NCI-H2227 treated with DMSO at 0.1 percent for 48 hours (cell line): ENCODE results near the gene MLH1.

Source experiments
- DNase-seq: peaks from one replicate; lab custom pipeline; 2025; lab: John Stamatoyannopoulos, UW

Gene MLH1

GRCh38 chr3:37094636-37095035 lies 101.3 kb downstream of the MLH1 start:
- DNase-seq = no peak

- no peak for DNase-seq
These were observed 103.0 kb downstream of the MLH1 start for GRCh38 chr3:37096288-37096687.

DNA sequence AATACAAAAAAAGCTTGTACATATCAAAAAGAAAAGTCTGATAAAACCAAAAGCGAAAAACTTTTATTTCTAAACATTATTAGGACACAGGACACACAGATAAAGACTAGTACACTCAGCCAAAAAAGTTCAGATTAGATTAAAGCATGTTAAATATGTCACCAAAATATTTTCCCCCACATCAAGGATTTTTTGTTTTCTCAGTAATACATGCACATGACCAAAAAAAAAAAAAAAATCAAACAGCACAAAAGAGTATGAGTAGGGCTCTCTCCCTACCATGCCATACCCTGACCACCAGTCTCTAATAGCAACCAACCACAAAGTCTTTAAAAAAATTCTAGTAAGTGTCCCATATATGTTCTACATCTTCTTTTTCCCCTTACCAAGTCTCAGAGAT lies 103.7 kb downstream of the MLH1 start:
- no peak for DNase-seq

DNA sequence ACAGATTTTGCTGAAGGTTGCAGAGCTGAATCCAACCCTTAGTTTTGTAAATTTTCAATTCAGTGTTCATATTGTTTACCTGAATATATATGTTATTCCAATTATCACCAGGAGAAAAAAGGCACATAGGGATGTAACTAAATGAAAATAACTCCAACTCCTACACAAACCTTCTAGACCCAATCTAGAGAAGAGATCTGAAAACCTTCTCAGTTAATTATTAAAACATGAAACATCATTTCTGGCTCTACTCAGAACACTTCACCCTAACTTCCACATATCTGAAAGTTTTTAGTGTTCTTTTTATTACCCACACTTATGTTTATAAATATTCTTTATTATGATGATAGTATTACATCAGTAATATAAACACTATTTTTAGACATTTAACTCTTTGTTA lies 104.5 kb downstream of the MLH1 start:
- DNase-seq = no peak

GRCh38 chr3:37098884-37099283 lies 105.6 kb downstream of the MLH1 start:
- DNase-seq = no peak

DNA sequence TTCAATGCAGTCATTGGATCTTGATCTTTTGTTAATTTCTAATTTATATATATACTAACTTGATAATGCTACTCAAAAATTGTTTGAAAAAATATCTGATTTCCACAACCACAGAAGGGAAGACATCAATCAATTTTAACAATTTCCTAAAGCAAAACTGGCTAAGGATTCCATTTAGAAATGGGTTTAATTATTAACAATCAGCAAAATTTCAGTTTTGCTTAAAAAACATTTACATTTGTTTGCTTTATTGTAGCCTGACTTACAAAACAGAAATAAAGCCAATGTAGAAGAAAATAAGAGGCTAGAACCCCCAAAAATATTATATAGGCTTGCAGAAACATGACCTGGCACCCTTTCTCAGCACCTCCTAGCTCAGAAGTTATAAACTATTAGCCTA lies 106.2 kb downstream of the MLH1 start:
- DNase-seq = no peak

- DNase-seq = no peak
These were observed 107.1 kb downstream of the MLH1 start for GRCh38 chr3:37100411-37100810.
